Keratinocyte (primary cell): Measurements from ENCODE around the gene ATPAF2. TPM values are rescaled to one million over a fixed set of nuclear protein-coding genes. Genes with fewer than 3 reads are reported as not detected.

Experiments
- DNase-seq: peaks from one replicate; pipeline ENCODE4 v3.0.0-alpha.2; 2011; ENCODE audit warnings: low read depth, missing footprints, low spot score
- FAIRE-seq: peaks from 2 replicates; lab custom pipeline; 2011; peaks lifted over from hg19 to GRCh38; lab: Jason Lieb, UNC
- H2AFZ ChIP-seq: 2 replicates; pipeline ENCODE4 v1.6.0; 2012; ENCODE audit warnings: low read length, control low read depth, inconsistent platforms; ENCODE audit not compliant: control insufficient read depth
- H3K27ac ChIP-seq: 2 replicates; pipeline ENCODE4 v1.5.1; 2011; ENCODE audit warnings: low read length; ENCODE audit not compliant: control insufficient read depth, insufficient read depth
- H3K27me3 ChIP-seq: 3 replicates; pipeline ENCODE4 v1.6.0; 2011; ENCODE audit warnings: low read length; ENCODE audit not compliant: control insufficient read depth, insufficient read depth; ENCODE audit errors: extremely low read depth
- H3K36me3 ChIP-seq, 2 experiments: 2 replicates in 1 of 2; 3 replicates in 1 of 2; pipeline ENCODE4 v1.5.1; 2011; ENCODE audit warnings: low read length in 2 of 2, mild to moderate bottlenecking in 1 of 2; ENCODE audit not compliant: control insufficient read depth in 2 of 2, insufficient read depth in 2 of 2; ENCODE audit errors: extremely low read depth in 1 of 2
- H3K4me1 ChIP-seq: 3 replicates; pipeline ENCODE4 v1.5.1; 2011; ENCODE audit warnings: low read length; ENCODE audit not compliant: control insufficient read depth, insufficient read depth; ENCODE audit errors: extremely low read depth
- H3K4me2 ChIP-seq: 3 replicates; pipeline ENCODE4 v1.6.0; 2011; ENCODE audit warnings: low read depth, low read length; ENCODE audit not compliant: control insufficient read depth, insufficient read depth; ENCODE audit errors: extremely low read depth
- H3K4me3 ChIP-seq, 3 experiments: fragments of 200-600 bp in 1 of 3; sonication (generic) in 1 of 3; 2 replicates in 2 of 3; 3 replicates in 1 of 3; pipeline ENCODE4 v1.5.1; 2011 to 2016; ENCODE audit warnings: low read length in 3 of 3, mild to moderate bottlenecking in 3 of 3, control low read depth in 2 of 3, inconsistent platforms in 1 of 3, low read depth in 1 of 3, mixed read lengths in 1 of 3, mixed run types in 1 of 3, moderate library complexity in 1 of 3; ENCODE audit not compliant: control insufficient read depth in 2 of 3, insufficient read depth in 2 of 3; ENCODE audit errors: extremely low read depth in 1 of 3
- H3K79me2 ChIP-seq: 2 replicates; pipeline ENCODE4 v1.6.0; 2012; ENCODE audit warnings: low read length; ENCODE audit not compliant: control insufficient read depth, insufficient read depth
- H3K9ac ChIP-seq: 3 replicates; pipeline ENCODE4 v1.6.0; 2011; ENCODE audit warnings: low read length; ENCODE audit not compliant: control insufficient read depth, insufficient read depth; ENCODE audit errors: extremely low read depth
- H3K9me1 ChIP-seq: 3 replicates; pipeline ENCODE4 v1.6.0; 2011; ENCODE audit warnings: low read length; ENCODE audit not compliant: control insufficient read depth, insufficient read depth; ENCODE audit errors: extremely low read depth
- H3K9me3 ChIP-seq: 2 replicates; pipeline ENCODE4 v1.5.1; 2012; ENCODE audit warnings: low read depth, low read length; ENCODE audit not compliant: control insufficient read depth
- H4K20me1 ChIP-seq: 3 replicates; pipeline ENCODE4 v1.6.0; 2011; ENCODE audit warnings: low read length; ENCODE audit not compliant: control insufficient read depth, insufficient read depth; ENCODE audit errors: extremely low read depth
- CTCF ChIP-seq, 3 experiments: IDR thresholded peaks in 1 of 3; conservative IDR thresholded peaks in 1 of 3; optimal IDR thresholded peaks in 1 of 3; 2 replicates in 2 of 3; 3 replicates in 1 of 3; pipeline versions ENCODE3 to v1.5.1; 2011; ENCODE audit warnings: low read length in 3 of 3, mild to moderate bottlenecking in 3 of 3, moderate library complexity in 2 of 3, control low read depth in 1 of 3, inconsistent platforms in 1 of 3; ENCODE audit not compliant: insufficient read depth in 2 of 3; ENCODE audit errors: extremely low read depth in 1 of 3
- EZH2 ChIP-seq: IDR thresholded peaks from one replicate; pipeline ENCODE4 v1.6.1; 2012; ENCODE audit warnings: inconsistent platforms, mild to moderate bottlenecking, low read length, moderate library complexity
- dilution Hi-C: fragments of 300-500 bp; cut with MboI; formaldehyde crosslinking; loops from one replicate; pipeline ENCODE4 v1.7.0; 2020; ENCODE audit warnings: low sequenced_read_pairs; ENCODE audit not compliant: extremely low pct_ligation_motif_present
- polyA plus RNA-seq, 5 experiments: library from polyadenylated mRNA; depleted of rRNA in 3 of 5; stranded (reverse) in 3 of 5; stranded (forward) in 1 of 5; unstranded in 1 of 5; fragments of >200 nt; gene quantifications; 1 replicate in 1 of 5; 2 replicates in 3 of 5; 3 replicates in 1 of 5; pipeline versions ENCODE4 v1.2.1 to v1.2.3, GENCODE V29; 2011 to 2012; ENCODE audit warnings: missing spikeins in 2 of 5, low read depth in 1 of 5, low replicate concordance in 1 of 5

The ATPAF2 gene
- polyA plus RNA-seq, 1 donor (not counting 4 experiments of a cell fraction or from before 2014, with no cell fraction given): 24.4 TPM

- no peaks in the 10 kb centered on the region for H4K20me1 ChIP-seq
- no peaks in the 10 kb centered on the region for H3K79me2 ChIP-seq
- no peak overlapping the region for H3K4me3 ChIP-seq
- H3K9me3 ChIP-seq: no peaks in the 10 kb centered on the region
- dilution Hi-C loops: no loop called here
- TF ChIP-seq CTCF (optimal IDR thresholded peaks at IDR 0.05 in 1 of 3, IDR thresholded peaks at IDR 0.05 in 1 of 3, conservative IDR thresholded peaks at IDR 0.05 in 1 of 3; ENCODE audit: extremely low read depth in 1 of 3, insufficient read depth in 2 of 3, low read length in 3 of 3) (no peak), EZH2 (no peak)
- DNase-seq: no peak
- no peaks in the 10 kb centered on the region for H3K27me3 ChIP-seq
- H2AFZ ChIP-seq: no peak overlapping the region
- peaks cover 26% of the 10 kb centered on the region for H3K4me1 ChIP-seq
- H3K36me3 ChIP-seq: no peaks in the 10 kb centered on the region
- no peak for FAIRE-seq
- H3K4me2 ChIP-seq: no peak overlapping the region
- no peak overlapping the region for H3K27ac ChIP-seq
- H3K9me1 ChIP-seq: no peaks in the 10 kb centered on the region
- no peak overlapping the region for H3K9ac ChIP-seq
Measured at GRCh38 chr17:17993366-17993765, 45.6 kb downstream of the ATPAF2 start.

GRCh38 chr17:17990282-17990681 is 48.7 kb downstream of the ATPAF2 start:
- no peak overlapping the region for H3K4me3 ChIP-seq
- no peaks in the 10 kb centered on the region for H4K20me1 ChIP-seq
- no peaks in the 10 kb centered on the region for H3K9me1 ChIP-seq
- H3K27ac ChIP-seq: peak overlapping the region; percentile 83
- no peaks in the 10 kb centered on the region for H3K36me3 ChIP-seq
- TF ChIP-seq EZH2 (no peak), CTCF (optimal IDR thresholded peaks at IDR 0.05 in 1 of 3, IDR thresholded peaks at IDR 0.05 in 1 of 3, conservative IDR thresholded peaks at IDR 0.05 in 1 of 3; ENCODE audit: extremely low read depth in 1 of 3, insufficient read depth in 2 of 3, low read length in 3 of 3) (no peak)
- DNase-seq (peak; percentile 55), FAIRE-seq (peak; percentile 77)
- no peaks in the 10 kb centered on the region for H3K79me2 ChIP-seq
- H3K4me2 ChIP-seq: peak overlapping the region; percentile 34
- no peak overlapping the region for H2AFZ ChIP-seq
- H3K4me1 ChIP-seq: peaks cover 26% of the 10 kb centered on the region
- H3K9ac ChIP-seq: peak overlapping the region; percentile 46
- H3K27me3 ChIP-seq: no peaks in the 10 kb centered on the region
- dilution Hi-C loops: no loop called here
- no peaks in the 10 kb centered on the region for H3K9me3 ChIP-seq
